ENCODE data around the gene BABAM2. TPM values are rescaled to one million over a fixed set of nuclear protein-coding genes. Genes with fewer than 3 reads are reported as not detected.

The BABAM2 gene
- total RNA-seq, 1 donor from 2014 or later: 35.3 TPM

GRCh38 chr2:28362991-28363521, 472.5 kb downstream of the BABAM2 start:
- Histone ChIP-seq H3K36me3 (ENCODE audit: control insufficient read depth, insufficient read depth, low read length) (no peaks in the 10 kb centered on the region), H3K27me3 (ENCODE audit: control insufficient read depth, insufficient read depth, low read length) (no peaks in the 10 kb centered on the region), H3K4me3 (ENCODE audit: low read depth, low read length) (no peak overlapping the region)
- no peak for DNase-seq (ENCODE audit: low read depth)
- no peak for TF ChIP-seq CTCF (IDR thresholded peaks at IDR 0.05; ENCODE audit: insufficient read depth, low read length, poor library complexity, severe bottlenecking)

- Histone ChIP-seq H3K4me3 (ENCODE audit: low read depth, low read length) (no peak overlapping the region), H3K36me3 (ENCODE audit: control insufficient read depth, insufficient read depth, low read length) (no peaks in the 10 kb centered on the region)
Observed at GRCh38 chr2:28363686-28364280, 473.3 kb downstream of the BABAM2 start.

GRCh38 chr2:28364610-28365009, 474.1 kb downstream of the BABAM2 start:
- peak; percentile 16 for DNase-seq (ENCODE audit: low read depth)
- Histone ChIP-seq H3K36me3 (ENCODE audit: control insufficient read depth, insufficient read depth, low read length) (no peaks in the 10 kb centered on the region), H3K27me3 (ENCODE audit: control insufficient read depth, insufficient read depth, low read length) (no peaks in the 10 kb centered on the region), H3K4me3 (ENCODE audit: low read depth, low read length) (no peak overlapping the region)
- TF ChIP-seq CTCF (IDR thresholded peaks at IDR 0.05; ENCODE audit: insufficient read depth, low read length, poor library complexity, severe bottlenecking): no peak

More at GRCh38 chr2:28363686-28364280, 473.3 kb downstream of the BABAM2 start:
- TF ChIP-seq CTCF (IDR thresholded peaks at IDR 0.05; ENCODE audit: insufficient read depth, low read length, poor library complexity, severe bottlenecking): no peak
- no peak for DNase-seq (ENCODE audit: low read depth)
- H3K27me3 ChIP-seq (ENCODE audit: control insufficient read depth, insufficient read depth, low read length): no peaks in the 10 kb centered on the region

GRCh38 chr2:28365158-28365557, 474.6 kb downstream of the BABAM2 start:
- DNase-seq (ENCODE audit: low read depth): no peak
- TF ChIP-seq CTCF (IDR thresholded peaks at IDR 0.05; ENCODE audit: insufficient read depth, low read length, poor library complexity, severe bottlenecking): no peak
- no peaks in the 10 kb centered on the region for H3K36me3 ChIP-seq (ENCODE audit: control insufficient read depth, insufficient read depth, low read length)
- H3K27me3 ChIP-seq (ENCODE audit: control insufficient read depth, insufficient read depth, low read length): no peaks in the 10 kb centered on the region
- no peak overlapping the region for H3K4me3 ChIP-seq (ENCODE audit: low read depth, low read length)

GRCh38 chr2:28366149-28366495, 475.6 kb downstream of the BABAM2 start:
- H3K27me3 ChIP-seq (ENCODE audit: control insufficient read depth, insufficient read depth, low read length): no peaks in the 10 kb centered on the region
- no peak overlapping the region for H3K4me3 ChIP-seq (ENCODE audit: low read depth, low read length)
- no peaks in the 10 kb centered on the region for H3K36me3 ChIP-seq (ENCODE audit: control insufficient read depth, insufficient read depth, low read length)
- no peak for DNase-seq (ENCODE audit: low read depth)
- TF ChIP-seq CTCF (IDR thresholded peaks at IDR 0.05; ENCODE audit: insufficient read depth, low read length, poor library complexity, severe bottlenecking): no peak
